Stimulated activated naive CD4-positive, alpha-beta T cell (primary cell): ENCODE results near the gene APOC1.
"Not testable (repeated sequence)": the region's sequence is repeated elsewhere in the genome, so short reads cannot be mapped to it uniquely, and the experiment has no call there.

Source experiments
- DNase-seq, 6 experiments: peaks; one replicate each; lab custom pipeline; 2025; lab: John Stamatoyannopoulos, UW

The APOC1 gene

GRCh38 chr19:44889830-44890365, 24.5 kb upstream of the APOC1 start:
- DNase-seq: no peak

GRCh38 chr19:44890366-44891015, 23.9 kb upstream of the APOC1 start:
- DNase-seq: peak; percentile 98 to 100 (median 100)

GRCh38 chr19:44891016-44891882, 23.2 kb upstream of the APOC1 start, which contains the start of gene TOMM40:
TOMM40 (plus strand) TSS chr19:44891254; CDS start chr19:44891416, 162 bp downstream.
- DNase-seq: no peak

- no peak for DNase-seq
Observed at GRCh38 chr19:44892932-44893331, 21.5 kb upstream of the APOC1 start.

GRCh38 chr19:44893332-44894051, 20.9 kb upstream of the APOC1 start:
- no peak for DNase-seq

- no peak for DNase-seq
Observed at GRCh38 chr19:44894052-44894400, 20.4 kb upstream of the APOC1 start.

GRCh38 chr19:44894946-44895345, 19.5 kb upstream of the APOC1 start:
- no peak for DNase-seq

- no peak for DNase-seq
Observed at GRCh38 chr19:44897835-44898234, 16.6 kb upstream of the APOC1 start.

- DNase-seq: no peak
Observed at GRCh38 chr19:44900328-44901244, 13.8 kb upstream of the APOC1 start.

- no peak for DNase-seq
Observed at GRCh38 chr19:44903216-44903601, 11.2 kb upstream of the APOC1 start.

- DNase-seq: peak in 5 of 6 experiments; percentile 56 to 79 (median 61)
Observed at GRCh38 chr19:44903602-44904425, 10.6 kb upstream of the APOC1 start.

GRCh38 chr19:44904426-44904994, 9.9 kb upstream of the APOC1 start:
- DNase-seq: peak in 1 of 6 experiments; percentile 7

- no peak for DNase-seq
Observed at GRCh38 chr19:44905437-44906160, 8.8 kb upstream of the APOC1 start, which contains the start of gene APOE. APOE (plus strand) TSS chr19:44905796; CDS start chr19:44906625, 829 bp downstream.

- DNase-seq: no peak
Observed at GRCh38 chr19:44907613-44908012, 6.8 kb upstream of the APOC1 start.

GRCh38 chr19:44908074-44908835, 6.2 kb upstream of the APOC1 start:
- DNase-seq: no peak

GRCh38 chr19:44908836-44909261, 5.6 kb upstream of the APOC1 start:
- DNase-seq: no peak

- no peak for DNase-seq
Observed at GRCh38 chr19:44909775-44910174, 4.6 kb upstream of the APOC1 start.

- DNase-seq: not testable (repeated sequence)
Observed at GRCh38 chr19:44911896-44912295, 2.5 kb upstream of the APOC1 start.
